Kidney (tissue), 14 donors: Measurements from ENCODE around the gene PTGES3. TPM values are rescaled to one million over a fixed set of nuclear protein-coding genes. Genes with fewer than 3 reads are reported as not detected.

Experiments
- DNase-seq, 5 donors: peaks; one replicate each; pipeline ENCODE4 v3.0.0-alpha.2; 2013 to 2020
- FAIRE-seq: peaks from 2 replicates; lab custom pipeline; 2012; peaks lifted over from hg19 to GRCh38; lab: Jason Lieb, UNC
- H3K27ac ChIP-seq, 2 donors: one replicate each; pipeline ENCODE4 v1.7.0; 2013; ENCODE audit warnings: low read depth in 2 of 2, low read length in 2 of 2, inconsistent platforms in 1 of 2
- H3K27me3 ChIP-seq: one replicate; pipeline ENCODE4 v1.7.1; 2013; ENCODE audit warnings: low read length, inconsistent platforms; ENCODE audit not compliant: control insufficient read depth, insufficient read depth
- H3K36me3 ChIP-seq, 3 donors: one replicate each; pipeline versions ENCODE4 v1.7.0 to v1.7.1; 2013; ENCODE audit warnings: low read length in 3 of 3, control low read depth in 1 of 3, inconsistent platforms in 1 of 3; ENCODE audit not compliant: insufficient read depth in 3 of 3, control insufficient read depth in 2 of 3
- H3K4me1 ChIP-seq, 3 donors: one replicate each; pipeline versions ENCODE4 v1.7.0 to v1.7.1; 2013; ENCODE audit warnings: low read length in 3 of 3, inconsistent platforms in 1 of 3, low read depth in 1 of 3; ENCODE audit not compliant: control insufficient read depth in 2 of 3, insufficient read depth in 2 of 3
- H3K4me3 ChIP-seq, 3 donors: one replicate each; pipeline versions ENCODE4 v1.7.0 to v1.8.1; 2013; ENCODE audit warnings: low read length in 3 of 3, control low read depth in 1 of 3, inconsistent platforms in 1 of 3
- H3K9ac ChIP-seq, 3 donors: one replicate each; pipeline versions ENCODE4 v1.7.0 to v1.7.1; 2013; ENCODE audit warnings: low read length in 3 of 3, control low read depth in 1 of 3, inconsistent platforms in 1 of 3
- H3K9me3 ChIP-seq, 3 donors: one replicate each; pipeline versions ENCODE4 v1.7.0 to v1.7.1; 2013; ENCODE audit warnings: low read length in 3 of 3, control low read depth in 1 of 3, inconsistent platforms in 1 of 3; ENCODE audit not compliant: control insufficient read depth in 2 of 3, insufficient read depth in 1 of 3
- CTCF ChIP-seq: IDR thresholded peaks from 3 replicates; pipeline ENCODE4 v1.5.1; 2012; ENCODE audit warnings: mild to moderate bottlenecking, moderate library complexity, borderline replicate concordance; ENCODE audit not compliant: insufficient read depth; ENCODE audit errors: extremely low read depth
- intact Hi-C: fragments of 100-400 bp; cut with DNase I; formaldehyde crosslinking; loops from one replicate; pipeline ENCODE4 v1.11.1; 2022
- polyA plus RNA-seq: library from polyadenylated mRNA; stranded (reverse); fragments of 350-450 nt; fragmentation: Illumina TruSeq; extraction: RNeasy Lipid Tissue Mini Kit (QIAGEN cat#74804); gene quantifications from one replicate; pipeline ENCODE4 v1.2.3, GENCODE V29; 2014; ENCODE audit warnings: low read depth, low replicate concordance; ENCODE audit not compliant: insufficient read depth
- total RNA-seq: library from RNA; stranded (reverse); fragmentation: NEBNext Ultra II Directional; extraction: Animal tissue kit (Norgen Biotek cat#: 25700); gene quantifications from one replicate; pipeline ENCODE4 v1.2.1, GENCODE V29; 2021
- donor health status: control.
- donor health status: control.
- donor health status: control.
- donor health status: control.
- donor health status: control.
- donor health status: DM: yes; HTN: yes; CAD: no.
- donor health status: Normal renal cell carcinoma (clear cell type).

The PTGES3 gene
- total and polyA plus RNA-seq, 2 donors from 2014 or later: 186 to 207 TPM

DNA sequence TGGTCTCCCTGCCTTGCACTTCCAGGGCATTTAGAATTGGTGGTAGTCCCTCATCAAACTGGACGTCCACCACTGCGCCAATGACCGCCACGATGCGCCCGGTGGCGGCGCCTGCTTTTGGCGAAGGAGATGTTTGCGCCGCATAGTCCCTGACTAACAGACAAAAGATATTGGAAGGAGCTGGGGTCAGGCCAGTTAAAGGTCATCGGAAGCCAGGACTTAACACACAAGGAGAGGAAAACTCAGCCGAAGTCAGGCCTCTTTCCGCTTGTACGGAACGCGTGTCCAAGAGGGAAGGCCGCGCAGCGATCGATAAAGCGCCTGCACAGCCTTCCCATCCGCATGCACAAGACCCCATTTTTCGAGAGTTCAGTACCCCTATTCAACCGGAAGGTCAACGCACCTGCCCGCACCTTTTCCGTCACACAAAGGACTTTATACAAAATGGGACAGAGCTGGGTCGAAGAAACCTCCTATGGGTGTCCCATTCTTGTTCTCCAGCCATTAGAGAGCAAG, 42.8 kb downstream of the PTGES3 start:
- FAIRE-seq (no peak), DNase-seq (peak in 4 of 5 donors; percentile 26 to 61 (median 47))
- intact Hi-C loops: no loop called here
- H3K4me1 ChIP-seq: peaks cover 2 to 17% (median 5%) of the 10 kb centered on the region in 3 donors
- no peak for TF ChIP-seq CTCF
- peak overlapping the region; percentile 92 to 97 for H3K27ac ChIP-seq
- no peaks in the 10 kb centered on the region for H3K27me3 ChIP-seq
- peak overlapping the region; percentile 96 to 100 (median 97) for H3K4me3 ChIP-seq
- H3K36me3 ChIP-seq: peaks cover 17 to 30% (median 27%) of the 10 kb centered on the region in 3 donors
- peak overlapping the region; percentile 76 to 100 (median 97) for H3K9ac ChIP-seq
- H3K9me3 ChIP-seq: no peaks in the 10 kb centered on the region

DNA sequence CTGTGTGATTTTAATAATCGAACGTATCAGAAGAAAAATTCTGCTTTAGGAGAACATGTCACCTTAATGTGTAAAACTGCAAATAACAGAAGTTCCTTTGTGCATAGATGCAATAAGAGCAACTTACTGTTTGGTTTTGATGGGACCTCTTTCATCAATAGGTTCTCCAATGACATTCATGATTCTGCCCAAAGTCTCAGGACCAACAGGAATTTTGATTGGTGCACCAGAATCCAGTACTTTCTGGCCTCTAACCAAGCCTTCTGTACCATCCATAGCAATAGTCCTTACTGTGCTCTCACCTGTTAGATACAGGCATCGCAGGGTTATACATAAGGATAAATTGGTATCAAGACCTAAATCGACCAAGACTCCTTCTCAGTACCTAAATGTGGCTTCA, 43.4 kb downstream of the PTGES3 start:
- peak in 1 of 5 donors; percentile 16 for DNase-seq
- H3K36me3 ChIP-seq: peaks cover 19 to 35% (median 29%) of the 10 kb centered on the region in 3 donors
- H3K9ac ChIP-seq: peak overlapping the region; percentile 76 to 100 (median 97)
- no peaks in the 10 kb centered on the region for H3K9me3 ChIP-seq
- peak overlapping the region in 1 of 2 donors; percentile 92 for H3K27ac ChIP-seq
- no peak for TF ChIP-seq CTCF
- no peaks in the 10 kb centered on the region for H3K27me3 ChIP-seq
- intact Hi-C loops: no loop called here
- no peak for FAIRE-seq
- peaks cover 2 to 17% (median 5%) of the 10 kb centered on the region in 3 donors for H3K4me1 ChIP-seq
- H3K4me3 ChIP-seq: peak overlapping the region; percentile 96 to 100 (median 97)

DNA sequence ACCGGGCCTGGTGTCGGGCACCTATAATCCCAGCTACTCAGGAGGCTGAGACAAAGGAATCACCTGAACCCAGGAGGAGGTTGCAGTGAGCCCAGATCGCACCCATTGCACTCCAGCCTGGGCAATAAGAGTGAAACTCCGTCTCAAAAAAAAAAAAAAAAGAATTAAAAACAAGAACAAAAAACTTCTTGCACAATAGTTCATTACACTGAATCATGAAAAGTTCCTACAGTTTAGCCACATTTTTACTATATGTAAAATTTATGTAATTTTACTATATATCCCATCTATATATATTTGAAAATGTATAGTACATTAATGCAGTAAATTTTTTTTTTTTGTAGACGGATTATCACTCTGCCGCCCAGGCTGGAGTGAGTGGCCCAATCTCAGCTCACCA, 46.9 kb downstream of the PTGES3 start:
- DNase-seq (no peak), FAIRE-seq (no peak)
- TF ChIP-seq CTCF: no peak
- no peak overlapping the region for H3K27ac ChIP-seq
- no peaks in the 10 kb centered on the region for H3K27me3 ChIP-seq
- no peak overlapping the region for H3K4me3 ChIP-seq
- no peaks in the 10 kb centered on the region for H3K9me3 ChIP-seq
- intact Hi-C loops: no loop called here
- H3K9ac ChIP-seq: no peak overlapping the region
- H3K36me3 ChIP-seq: peaks cover 29 to 54% (median 46%) of the 10 kb centered on the region in 3 donors
- H3K4me1 ChIP-seq: peaks cover 2 to 18% (median 5%) of the 10 kb centered on the region in 3 donors
